Measurements from ENCODE around the gene FAM124A.

DNA sequence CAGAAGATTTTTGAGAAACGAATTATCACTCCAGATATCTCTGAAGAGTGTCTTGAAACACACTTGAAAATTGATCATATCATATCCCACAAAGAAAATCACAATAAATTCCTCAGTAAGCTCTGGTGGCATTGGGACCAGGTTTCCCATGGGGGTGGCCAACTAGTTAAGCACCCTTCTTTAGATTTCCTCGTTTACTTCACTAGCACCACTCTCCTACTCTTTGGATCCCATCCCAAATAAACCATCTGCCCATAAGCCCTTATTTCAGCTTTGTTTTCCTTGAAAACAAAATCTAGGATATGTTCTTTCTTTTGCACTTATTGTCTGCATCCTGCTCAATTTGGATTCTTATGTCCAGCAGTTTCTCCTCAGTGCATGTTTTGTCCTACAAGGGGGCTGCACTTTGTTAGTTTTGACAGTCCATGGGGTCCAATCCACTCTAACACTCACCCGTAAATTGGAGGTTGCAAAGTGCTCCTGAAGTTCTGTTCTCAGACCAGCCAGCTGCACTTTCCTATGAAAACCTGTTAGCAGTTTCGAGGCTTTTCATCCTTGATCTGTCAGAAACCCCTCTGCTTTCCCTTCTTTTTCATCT lies 40.3 kb upstream of the FAM124A start:
- TF ChIP-seq EZH2 (IDR thresholded peaks at IDR 0.05; ENCODE audit: borderline replicate concordance, low read depth, low read length, severe bottlenecking), result no peak
- TF ChIP-seq, protein P1, sequence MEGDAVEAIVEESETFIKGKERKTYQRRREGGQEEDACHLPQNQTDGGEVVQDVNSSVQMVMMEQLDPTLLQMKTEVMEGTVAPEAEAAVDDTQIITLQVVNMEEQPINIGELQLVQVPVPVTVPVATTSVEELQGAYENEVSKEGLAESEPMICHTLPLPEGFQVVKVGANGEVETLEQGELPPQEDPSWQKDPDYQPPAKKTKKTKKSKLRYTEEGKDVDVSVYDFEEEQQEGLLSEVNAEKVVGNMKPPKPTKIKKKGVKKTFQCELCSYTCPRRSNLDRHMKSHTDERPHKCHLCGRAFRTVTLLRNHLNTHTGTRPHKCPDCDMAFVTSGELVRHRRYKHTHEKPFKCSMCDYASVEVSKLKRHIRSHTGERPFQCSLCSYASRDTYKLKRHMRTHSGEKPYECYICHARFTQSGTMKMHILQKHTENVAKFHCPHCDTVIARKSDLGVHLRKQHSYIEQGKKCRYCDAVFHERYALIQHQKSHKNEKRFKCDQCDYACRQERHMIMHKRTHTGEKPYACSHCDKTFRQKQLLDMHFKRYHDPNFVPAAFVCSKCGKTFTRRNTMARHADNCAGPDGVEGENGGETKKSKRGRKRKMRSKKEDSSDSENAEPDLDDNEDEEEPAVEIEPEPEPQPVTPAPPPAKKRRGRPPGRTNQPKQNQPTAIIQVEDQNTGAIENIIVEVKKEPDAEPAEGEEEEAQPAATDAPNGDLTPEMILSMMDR (IDR thresholded peaks at IDR 0.05; ENCODE audit: extremely low read depth in 1 of 2, insufficient read depth in 1 of 2, low read depth in 1 of 2, low read length in 2 of 2), result no peak
- no peak for TF ChIP-seq POLR2AphosphoS5 (IDR thresholded peaks at IDR 0.05; ENCODE audit: insufficient read depth, low read depth, low read length)
- TF ChIP-seq JUN (IDR thresholded peaks at IDR 0.05; ENCODE audit: borderline replicate concordance, insufficient read depth, insufficient read length, low read depth), result no peak
- no peak for TF ChIP-seq POLR2A (IDR thresholded peaks at IDR 0.05; ENCODE audit: low read depth, low read length)
- TF ChIP-seq MYC (IDR thresholded peaks at IDR 0.05; ENCODE audit: low read depth, low read length), result no peak
- TF ChIP-seq, protein P2, sequence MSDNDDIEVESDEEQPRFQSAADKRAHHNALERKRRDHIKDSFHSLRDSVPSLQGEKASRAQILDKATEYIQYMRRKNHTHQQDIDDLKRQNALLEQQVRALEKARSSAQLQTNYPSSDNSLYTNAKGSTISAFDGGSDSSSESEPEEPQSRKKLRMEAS (IDR thresholded peaks at IDR 0.05; ENCODE audit: insufficient read depth, insufficient read length), result no peak
- TF ChIP-seq FOS (IDR thresholded peaks at IDR 0.05; ENCODE audit: borderline replicate concordance, insufficient read depth, low read length), result no peak

Measured in endothelial cell of umbilical vein (primary cell).